GM18867 (cell line): Measurements from ENCODE around the gene RGS7BP.

Experiments
- ATAC-seq: cut with Tn5 transposase; IDR thresholded peaks from one replicate; pipeline ENCODE4 v1.9.1; 2021; ENCODE audit warnings: mild to moderate bottlenecking, moderate library complexity; ENCODE audit not compliant: unreplicated experiment

The RGS7BP gene

DNA sequence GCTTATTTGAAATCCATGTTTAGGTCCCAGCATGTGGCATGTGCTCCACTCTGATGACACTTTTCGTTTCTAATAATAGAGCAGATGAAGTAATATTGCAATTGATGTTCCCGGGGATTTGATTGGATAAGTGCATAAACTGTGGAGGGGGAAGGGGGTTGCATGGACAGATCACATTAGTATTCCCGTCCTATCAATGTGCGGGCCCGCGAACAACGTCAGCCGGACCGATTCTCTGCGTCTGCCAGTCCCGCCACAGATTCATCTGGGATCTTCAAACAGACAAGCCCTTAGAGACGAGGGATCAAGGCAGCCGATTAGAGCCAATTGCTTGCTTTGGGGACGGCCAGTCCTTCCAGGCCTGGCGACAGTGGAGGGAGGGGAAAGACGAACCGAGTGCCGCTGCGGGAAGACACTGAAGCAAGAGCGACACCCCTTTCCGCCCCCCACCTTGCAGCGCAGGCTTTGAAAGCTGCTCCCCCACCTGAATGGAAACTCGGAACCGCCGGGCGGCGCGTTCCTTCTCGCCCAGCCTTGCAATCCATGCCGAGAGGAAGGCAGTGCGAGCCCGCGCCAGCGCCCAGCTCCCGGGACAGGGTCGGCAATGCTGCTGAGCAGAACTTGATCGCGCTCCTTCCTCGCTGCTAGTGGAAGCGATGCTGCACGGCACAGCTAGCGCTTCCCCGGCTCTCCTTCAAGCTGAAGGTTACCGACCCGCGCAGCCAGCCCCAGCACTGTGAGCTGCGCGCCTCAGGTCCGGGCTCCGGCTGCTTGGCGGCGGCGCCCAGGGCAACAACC lies at the start of gene RGS7BP:
RGS7BP (plus strand) TSS at position 247 of the 798 bp plus-strand sequence. CDS start 610 bp downstream, outside the sequence.
- no peak for ATAC-seq

DNA sequence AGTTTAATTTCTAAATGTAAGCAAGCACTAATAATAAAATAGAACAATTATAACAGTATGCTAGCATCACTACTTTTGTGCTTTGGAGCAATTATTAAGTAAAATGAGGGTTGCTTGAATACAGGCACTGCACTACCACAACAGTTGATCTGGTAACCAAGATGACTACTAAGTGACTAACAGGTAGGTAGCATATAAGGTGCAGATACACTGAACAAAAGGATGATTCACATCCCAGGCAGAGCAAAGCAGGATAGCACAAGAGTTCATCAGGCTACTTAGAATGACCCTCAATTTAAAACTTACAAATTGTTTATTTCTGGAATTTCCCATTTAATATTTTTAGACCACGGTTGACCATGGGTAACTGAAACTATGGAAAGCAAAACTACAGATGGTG lies 48.0 kb upstream of the RGS7BP start:
- no peak for ATAC-seq

DNA sequence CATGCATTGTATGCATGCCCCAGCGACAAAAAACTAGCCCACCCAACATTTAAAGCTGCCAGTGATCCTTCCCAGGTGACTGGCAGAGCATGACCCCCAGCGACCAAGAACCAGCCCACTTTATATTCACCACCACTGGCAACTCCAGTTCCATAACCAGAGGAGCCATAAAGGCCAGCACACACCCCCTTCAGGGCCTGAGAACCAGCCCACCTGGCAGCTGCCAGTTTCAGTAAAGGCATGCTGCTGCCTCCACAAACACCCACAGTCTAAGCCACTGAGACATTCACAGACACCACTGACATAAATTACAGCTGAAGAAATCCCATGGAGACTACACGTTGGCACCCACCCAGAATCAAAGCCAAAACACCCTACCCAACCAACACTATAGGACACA lies 46.9 kb upstream of the RGS7BP start:
- ATAC-seq = no peak

DNA sequence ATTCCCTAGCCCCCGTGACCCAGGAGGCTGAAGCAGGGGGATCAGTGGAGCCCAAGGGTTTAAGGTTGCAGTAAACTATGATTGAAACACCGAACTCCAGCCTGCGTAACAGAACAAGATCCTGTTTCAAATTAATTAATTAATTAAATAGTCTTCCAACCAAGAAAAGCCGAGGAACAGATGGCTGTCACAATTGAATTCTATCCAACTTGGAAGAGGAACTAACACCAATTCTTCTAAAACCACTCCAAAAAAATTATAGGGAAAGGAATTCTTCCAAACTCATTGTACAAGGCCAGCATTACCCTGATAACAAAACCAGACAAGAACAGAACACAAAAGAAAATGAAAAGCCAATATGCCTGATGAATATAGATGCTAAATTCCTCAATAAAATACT lies 43.4 kb upstream of the RGS7BP start:
- ATAC-seq = no peak

DNA sequence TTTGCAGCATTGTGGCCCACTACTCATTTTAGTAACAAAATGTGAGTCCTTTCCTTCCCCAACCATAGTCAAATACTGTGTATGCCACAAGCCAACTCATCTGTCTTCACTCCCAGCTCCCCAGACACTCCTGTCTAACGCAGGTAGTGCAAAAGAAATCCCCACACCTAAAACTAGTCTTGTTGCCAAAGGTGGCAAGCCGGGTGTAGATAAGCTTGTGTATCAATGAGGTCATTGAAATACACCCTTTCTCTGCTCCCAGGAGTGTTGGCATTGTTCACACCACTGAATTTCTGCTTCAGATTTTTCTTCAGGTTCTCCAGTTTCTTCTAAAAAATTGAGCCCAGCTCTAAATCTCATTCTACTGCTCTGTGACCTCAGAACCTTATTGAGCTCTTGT lies 19.7 kb upstream of the RGS7BP start:
- ATAC-seq = no peak

DNA sequence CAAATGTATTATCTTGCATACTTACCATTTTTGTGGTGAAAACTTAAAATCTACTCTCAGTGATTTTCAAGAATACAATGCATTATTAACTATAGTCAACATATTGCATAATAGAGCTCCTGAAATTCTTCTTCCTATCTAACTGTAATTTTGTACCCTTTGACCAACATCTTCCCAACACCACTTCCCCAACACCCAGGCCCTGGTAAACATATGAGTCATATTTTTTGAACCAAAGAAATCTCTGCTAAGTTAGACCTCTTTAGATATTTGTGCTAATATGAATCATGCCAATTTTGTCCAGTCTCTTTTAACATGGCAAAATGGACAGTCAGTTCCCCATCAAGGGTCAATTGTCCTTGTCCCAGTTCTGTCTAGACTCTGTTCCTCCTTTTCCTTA lies 18.5 kb upstream of the RGS7BP start:
- ATAC-seq = no peak

DNA sequence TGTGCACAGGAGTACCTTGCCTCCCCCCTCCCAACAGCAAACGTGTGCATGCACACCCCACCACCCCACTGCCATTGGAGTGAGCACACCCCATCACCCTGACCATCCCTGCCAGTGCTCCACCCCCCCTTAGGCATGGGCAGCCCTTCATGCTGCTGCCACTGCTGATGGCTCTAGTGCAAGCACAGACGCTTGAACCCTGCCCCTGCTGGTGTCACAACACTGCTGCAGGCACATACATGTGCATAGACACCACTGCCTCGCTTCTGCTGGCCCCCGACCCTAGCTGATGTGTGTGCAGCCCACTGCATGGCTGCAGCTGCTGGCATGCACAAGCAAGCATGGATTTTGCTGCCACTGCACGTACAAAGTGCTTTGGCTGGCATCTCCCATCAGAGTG lies 16.0 kb upstream of the RGS7BP start:
- ATAC-seq = no peak

DNA sequence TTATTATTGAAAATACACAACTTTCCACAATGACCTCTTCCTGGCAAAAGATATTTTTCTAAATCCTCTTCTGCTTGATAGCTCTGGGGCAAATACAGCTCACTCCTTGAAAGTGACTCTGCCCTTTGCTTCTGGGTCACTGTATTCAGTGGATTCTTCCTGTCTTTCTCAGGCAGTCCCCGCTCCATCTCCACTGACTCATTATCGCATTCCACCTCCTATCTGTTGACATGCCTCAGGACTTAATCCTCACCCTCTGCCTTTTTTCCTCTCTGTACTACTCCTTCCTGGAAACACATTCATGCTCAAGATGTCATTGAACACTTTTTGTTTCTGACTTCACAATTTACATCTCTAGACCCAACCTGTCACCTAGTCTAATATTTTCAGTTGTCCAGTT lies 8.4 kb upstream of the RGS7BP start:
- no peak for ATAC-seq

DNA sequence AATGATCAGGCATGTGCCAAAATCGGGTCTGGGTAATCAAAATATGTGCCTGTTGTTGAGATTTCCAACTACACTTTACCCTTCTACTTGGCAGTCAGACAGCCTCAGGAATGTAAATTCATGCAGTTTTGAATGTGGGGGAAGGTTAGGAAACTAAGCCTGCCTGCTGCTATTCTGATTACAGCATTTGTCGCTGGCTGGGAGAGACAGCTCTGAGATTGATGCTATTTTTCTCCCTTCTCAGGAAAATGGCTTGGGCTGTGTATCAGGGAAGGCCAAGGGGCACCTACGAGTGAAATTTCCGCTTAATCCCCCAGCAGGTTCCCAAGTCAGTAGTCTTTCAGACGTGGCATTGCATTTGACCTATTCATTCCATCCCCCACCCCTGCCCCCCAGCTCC lies 3.6 kb upstream of the RGS7BP start:
- no peak for ATAC-seq

DNA sequence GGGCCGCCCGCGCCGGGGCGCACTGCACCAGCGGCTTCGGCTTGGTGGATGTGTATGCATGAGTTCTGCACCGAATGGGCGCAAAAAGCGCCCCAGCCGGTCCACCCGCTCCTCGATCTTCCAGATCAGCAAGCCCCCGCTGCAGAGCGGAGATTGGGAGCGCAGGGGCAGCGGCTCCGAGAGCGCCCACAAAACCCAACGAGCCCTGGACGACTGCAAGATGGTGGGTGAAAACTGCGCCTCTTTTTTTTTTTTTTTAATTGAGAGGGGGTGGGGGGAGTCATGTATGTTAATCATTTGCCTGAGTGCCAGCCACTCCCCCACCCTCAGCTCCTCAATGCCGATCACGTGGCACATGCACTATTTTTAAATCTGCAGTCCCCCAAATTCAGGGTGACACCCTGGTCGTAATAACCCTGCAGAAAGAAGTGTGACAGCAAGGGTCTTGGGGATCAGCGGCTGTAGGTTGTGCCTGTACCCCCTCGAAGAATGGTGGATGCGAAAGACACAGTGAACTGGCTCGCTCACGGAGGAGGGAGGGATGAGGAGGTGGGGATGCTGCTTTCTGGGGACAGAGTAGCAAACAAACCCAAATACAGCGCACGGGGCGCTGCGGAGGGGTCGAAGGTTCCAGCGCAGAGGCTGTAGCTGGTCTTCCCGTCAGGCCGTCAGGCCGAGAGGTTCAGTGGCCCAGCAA lies 900 bp downstream of the RGS7BP start:
- ATAC-seq = no peak

DNA sequence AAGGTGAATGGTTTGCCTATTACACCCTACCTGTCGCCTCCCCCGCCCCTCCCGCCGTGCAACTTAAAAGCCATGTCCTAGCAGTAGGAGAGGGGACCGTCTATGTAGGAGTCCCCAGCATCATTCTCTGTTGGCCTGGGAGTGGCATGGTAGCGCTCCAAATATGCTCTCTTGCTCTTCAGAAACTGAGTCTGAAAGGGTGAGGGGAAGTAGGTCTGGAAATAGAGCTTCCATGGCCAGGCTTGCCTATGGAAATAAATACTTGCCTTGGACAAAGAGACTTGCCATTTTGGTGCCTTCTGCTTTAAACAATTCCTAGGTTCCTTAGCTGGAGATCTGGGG lies 1.4 kb downstream of the RGS7BP start:
- no peak for ATAC-seq

DNA sequence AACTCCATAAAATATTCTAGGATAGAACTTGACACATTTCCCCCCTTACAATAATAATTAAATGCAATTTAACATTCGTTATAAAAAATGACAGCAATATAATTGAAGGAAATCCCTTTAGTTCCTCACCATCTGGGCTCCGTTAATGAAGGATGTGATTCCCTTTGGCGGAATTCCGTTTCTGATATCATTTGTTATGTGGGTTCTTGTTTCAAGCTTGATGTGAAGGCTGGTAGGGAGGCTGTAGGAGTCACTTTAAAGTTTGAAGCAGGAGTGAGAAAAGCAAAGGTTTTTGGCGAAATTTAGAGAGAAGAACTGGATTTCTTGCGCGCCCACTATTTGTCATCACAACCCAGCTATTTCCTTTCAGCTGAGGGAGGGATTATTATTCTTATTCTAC lies 4.0 kb downstream of the RGS7BP start:
- no peak for ATAC-seq

DNA sequence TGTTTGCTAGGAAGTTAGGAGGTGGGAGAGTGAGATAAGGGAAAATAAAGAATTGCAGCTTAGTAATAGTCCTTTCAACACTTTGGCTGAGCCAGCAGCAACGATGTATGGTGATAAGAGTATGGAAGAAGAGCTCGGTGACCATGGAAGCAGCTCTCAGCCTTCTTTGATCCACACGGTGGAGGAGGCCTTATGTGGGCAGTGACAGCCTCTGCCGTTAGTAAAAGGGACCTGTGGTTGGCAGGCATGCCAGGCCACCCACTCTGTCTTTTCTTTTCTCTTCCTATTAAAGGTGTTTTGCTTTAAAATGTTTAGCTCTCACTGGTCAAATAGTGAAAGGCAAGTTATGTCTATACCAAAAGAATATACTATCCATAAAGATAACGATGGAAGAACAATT lies 7.7 kb downstream of the RGS7BP start:
- ATAC-seq = no peak

DNA sequence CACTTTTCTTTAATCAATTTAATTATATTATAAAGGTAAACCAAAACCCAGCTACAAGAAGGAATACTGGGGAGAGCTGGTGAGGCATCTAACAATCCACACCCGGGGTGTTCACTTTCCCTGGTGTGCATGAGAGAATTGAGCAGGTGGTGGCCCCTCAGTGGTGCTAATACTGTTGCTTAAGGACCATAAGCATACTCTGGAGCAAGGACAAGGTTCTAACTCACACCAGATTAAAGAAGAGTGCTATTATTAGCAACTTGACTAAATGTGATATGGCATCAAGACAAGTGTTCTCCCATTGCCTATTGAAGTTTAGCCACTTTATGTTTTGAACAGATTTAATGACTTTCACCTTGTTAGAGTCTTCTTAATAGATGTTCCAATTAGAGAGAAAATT lies 8.8 kb downstream of the RGS7BP start:
- ATAC-seq = no peak

DNA sequence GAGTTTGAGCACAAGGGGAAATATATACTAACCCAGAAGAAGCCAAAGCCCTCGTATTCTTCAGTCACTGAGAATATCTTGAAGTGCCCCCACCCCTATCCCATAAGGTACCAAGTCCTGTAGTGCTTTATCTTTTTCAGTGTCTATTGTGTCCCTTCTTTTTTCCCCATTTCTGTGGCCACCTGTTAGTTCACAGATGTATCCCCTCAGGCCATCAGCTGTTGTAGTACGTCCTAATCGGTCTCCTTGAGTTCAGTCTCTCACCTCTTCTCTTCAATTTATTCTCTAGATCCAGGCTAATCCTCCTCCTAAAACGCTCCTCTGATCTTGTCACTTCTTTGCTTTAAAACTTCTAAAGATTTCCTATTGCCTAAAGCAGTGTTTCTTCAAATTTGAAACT lies 10.4 kb downstream of the RGS7BP start:
- no peak for ATAC-seq

DNA sequence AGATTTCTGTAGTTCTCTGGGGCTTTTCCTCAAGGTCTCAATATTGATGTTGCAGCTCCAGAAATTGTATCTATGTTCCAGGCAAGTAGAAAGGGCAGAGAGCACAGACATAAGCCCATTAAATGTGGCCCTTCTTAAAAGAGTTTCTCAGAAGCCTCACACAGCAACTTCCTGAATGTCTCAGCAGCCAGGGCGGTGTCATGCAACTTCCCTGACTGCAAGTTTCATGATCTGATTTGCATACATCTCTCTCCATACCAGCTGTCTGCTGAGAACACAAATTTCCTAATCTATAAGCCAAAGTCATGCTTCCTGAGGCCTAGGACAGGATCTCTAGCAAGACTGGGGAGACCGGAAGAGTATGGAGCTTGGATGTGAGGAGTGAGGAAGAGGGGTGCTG lies 13.0 kb downstream of the RGS7BP start:
- ATAC-seq = peak; percentile 95

DNA sequence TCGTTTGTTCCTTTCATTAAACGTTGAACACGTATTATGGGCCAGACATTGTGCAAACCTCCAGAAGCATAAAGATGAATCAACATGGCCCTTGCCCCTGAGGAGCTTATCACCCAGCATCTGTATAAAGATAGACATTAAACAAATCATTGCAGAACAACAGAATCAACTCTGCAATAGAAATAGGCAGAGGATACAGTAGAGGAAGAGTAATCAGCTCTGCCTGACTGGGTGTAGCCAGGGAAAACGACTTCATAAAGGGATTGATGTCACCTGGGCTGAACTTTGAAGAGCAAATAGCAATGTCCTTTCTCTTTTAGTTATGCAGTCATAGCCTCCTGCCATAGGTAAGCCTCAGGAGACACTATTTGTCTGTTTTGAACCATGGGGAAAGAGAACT lies 13.4 kb downstream of the RGS7BP start:
- peak; percentile 2 for ATAC-seq

DNA sequence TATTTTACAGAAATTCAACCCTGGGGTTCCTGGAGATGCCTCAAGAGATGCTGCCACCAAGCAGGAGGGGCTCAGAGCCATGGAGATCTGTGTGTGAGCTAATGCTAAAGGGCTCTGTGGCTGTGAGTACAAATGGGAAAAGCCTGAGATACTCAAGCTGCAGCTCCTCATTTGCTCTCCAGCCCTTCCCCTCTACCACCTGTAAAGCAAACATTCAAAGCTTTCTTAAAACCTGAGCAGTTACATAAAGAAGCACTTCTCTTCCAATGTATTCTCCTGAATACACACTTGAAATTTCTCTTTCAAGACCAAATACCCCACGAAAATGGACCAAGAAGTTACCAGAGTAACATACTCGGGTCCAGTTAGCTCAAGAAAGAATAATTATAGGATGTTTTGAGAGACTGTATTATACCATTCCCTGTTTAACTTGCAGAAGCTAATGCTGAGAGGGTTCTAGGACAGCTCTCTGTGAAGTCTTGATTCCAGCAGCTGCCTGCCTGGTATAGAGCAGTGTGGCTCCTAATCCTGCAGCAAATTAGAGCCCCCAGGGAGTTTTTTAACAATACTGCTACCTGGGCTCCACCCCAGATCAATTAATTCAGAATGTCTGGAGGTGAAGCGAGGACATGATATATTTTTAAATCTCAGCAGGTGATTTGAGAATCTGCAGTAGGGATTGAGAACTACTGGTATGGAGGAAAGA lies 21.1 kb downstream of the RGS7BP start:
- no peak for ATAC-seq

DNA sequence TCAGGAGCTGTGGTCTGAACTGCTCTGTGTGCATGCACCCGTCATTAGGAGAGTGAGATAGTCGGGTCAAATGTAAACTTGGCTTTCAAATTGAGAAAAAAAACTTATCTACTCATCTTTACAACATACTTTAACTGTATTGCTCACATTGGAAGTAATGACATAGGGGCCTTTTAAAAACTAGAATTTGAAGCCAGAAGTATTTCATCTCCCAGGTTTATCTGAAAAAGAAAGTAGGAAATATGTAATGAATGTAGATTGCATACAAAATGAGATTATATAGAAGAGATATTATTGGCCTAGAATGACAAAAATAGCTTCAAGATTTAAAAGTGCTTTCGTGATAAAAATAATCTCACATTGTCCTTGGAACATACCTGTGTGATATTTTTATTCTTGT lies 24.3 kb downstream of the RGS7BP start:
- no peak for ATAC-seq

DNA sequence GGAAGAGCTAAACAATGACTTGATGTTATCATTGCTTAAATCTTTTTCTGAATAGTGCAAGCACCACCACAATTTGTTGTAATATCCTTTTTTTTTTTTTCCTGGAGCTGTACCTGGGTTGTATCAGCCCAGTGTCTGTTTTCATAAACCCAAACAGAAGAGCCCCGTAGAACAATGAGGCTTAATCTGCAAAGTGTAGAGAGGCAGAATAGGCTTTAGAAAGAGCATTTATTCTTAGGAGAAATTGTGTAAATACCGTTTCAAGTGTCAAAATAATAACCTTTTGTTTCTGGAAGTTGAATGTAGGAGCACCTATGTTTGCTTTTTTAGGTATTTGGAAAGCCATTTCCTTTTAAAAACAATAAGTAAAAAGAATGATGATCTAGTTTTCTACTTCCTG lies 26.4 kb downstream of the RGS7BP start:
- no peak for ATAC-seq

DNA sequence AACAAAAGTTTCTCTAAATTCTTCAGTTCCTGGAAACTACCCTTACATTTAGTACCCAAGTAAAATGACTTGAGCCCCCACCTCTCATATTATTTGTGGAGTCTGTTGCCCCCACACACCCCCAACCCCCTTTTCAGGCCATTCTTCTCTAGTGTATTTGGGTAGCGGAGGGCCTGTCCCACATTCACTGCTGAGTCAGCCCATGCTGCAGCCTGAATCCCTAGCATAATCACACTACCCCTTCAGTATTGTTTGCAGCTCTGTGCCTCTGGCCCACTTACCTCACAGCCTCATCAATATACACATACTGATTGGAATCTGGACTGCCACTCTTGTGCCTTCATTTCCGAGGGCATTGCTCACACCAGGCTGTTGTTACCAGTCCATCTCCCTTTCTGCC lies 26.8 kb downstream of the RGS7BP start:
- no peak for ATAC-seq

DNA sequence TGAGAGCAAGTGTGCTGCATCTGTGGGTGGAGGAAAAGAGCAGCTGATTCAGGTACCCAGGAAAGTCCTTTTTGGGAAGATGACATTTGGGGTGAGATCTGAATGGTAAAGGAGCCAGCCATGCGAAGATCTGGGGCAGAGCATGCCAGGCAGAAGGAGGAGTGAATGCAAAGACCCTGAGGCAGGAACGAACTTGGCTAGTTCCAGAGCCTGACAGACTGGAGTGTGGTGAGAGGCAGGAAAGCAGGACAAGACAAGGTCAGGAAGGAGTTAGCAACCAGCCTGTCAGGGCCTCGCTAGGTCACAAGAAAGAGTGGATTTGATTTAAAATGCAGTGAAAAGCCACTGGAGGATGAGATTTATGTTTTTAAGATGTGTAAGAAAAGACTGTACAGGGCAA lies 28.2 kb downstream of the RGS7BP start:
- no peak for ATAC-seq
